Mononuclear cell (primary cell): Measurements from ENCODE around the gene DNAJB1. TPM values are rescaled to one million over a fixed set of nuclear protein-coding genes. Genes with fewer than 3 reads are reported as not detected.
"Not testable (repeated sequence)": the region's sequence is repeated elsewhere in the genome, so short reads cannot be mapped to it uniquely, and the experiment has no call there.

Experiments used
- H3K27me3 ChIP-seq: 2 replicates; pipeline ENCODE4 v1.6.0; 2011; ENCODE audit warnings: low read length, control low read depth; ENCODE audit not compliant: insufficient read depth
- H3K4me1 ChIP-seq: 2 replicates; pipeline ENCODE4 v1.5.1; 2011; ENCODE audit warnings: mild to moderate bottlenecking, low read length, control low read depth; ENCODE audit not compliant: insufficient read depth
- H3K4me3 ChIP-seq: 2 replicates; pipeline ENCODE4 v1.5.1; 2011; ENCODE audit warnings: mild to moderate bottlenecking, low read length, moderate library complexity
- H3K9me3 ChIP-seq: 2 replicates; pipeline ENCODE4 v1.5.1; 2011; ENCODE audit warnings: low read depth, mild to moderate bottlenecking, control low read depth, low read length
- total RNA-seq: library from RNA; depleted of rRNA; stranded (reverse); fragments of >200 nt; gene quantifications from one replicate; pipeline ENCODE4 v1.2.3, GENCODE V29; 2012

Gene DNAJB1
- total RNA-seq, 1 donor, result 265 TPM

DNA sequence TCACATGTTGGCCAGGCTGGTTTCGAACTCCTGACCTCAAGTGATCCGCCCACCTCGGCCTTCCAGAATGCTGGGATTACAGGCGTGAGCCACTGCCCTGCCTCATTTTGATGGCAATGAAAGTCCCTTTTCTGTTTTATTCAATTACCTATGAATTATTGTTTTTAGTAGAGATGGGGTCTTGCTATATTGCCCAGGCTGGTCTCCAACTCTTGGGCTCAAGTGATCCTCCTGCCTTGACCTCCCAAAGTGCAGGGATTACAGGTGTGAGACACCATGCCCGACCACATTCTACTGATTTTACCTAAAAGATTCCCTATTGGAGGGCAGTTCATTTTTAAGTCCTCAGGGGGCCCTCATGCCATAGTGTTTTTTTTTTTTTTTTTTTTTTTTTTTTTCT, 23.8 kb upstream of the DNAJB1 start:
- H3K9me3 ChIP-seq, H3K27me3 ChIP-seq, H3K4me1 ChIP-seq, H3K4me3 ChIP-seq: not testable (repeated sequence)

DNA sequence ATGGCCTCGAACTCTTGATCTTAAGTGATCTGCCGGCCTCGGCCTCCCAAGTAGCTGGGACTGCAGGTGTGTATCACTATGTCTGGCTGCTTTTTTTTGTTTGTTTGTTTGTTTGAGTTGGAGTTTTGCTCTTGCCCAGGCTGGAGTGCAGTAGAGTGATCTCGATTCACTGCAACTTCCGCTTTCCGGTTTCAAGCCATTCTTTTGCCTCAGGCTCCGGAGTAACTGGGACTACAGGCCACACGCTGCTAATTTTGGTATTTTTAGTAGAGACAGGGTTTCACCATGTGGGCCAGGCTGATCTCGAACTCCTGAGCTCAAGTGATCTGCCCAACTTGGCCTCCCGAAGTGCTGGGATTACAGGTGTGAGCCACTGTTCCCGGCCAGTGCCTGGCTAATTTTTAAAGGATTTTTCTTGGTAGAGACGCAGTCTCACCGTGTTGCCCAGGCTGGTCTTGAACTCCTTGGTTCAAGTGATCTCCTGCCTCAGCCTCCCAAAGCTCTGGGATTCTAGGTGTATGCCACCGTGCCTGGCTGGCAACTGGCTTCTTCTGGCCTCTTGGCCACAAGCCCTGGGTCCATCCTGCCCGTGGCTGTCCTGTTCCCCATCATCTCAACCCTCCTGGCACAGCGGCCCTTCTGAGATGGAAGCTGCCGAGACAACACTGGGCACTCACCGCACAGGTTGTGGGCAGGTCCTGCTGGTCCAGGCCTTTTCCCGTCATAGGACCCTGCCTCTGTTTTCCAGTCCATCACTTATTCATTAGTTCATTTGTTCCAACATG, 22.7 kb upstream of the DNAJB1 start:
- Histone ChIP-seq H3K9me3 (no peaks in the 10 kb centered on the region), H3K4me1 (peaks cover 3% of the 10 kb centered on the region), H3K4me3 (no peak overlapping the region), H3K27me3 (no peaks in the 10 kb centered on the region)

DNA sequence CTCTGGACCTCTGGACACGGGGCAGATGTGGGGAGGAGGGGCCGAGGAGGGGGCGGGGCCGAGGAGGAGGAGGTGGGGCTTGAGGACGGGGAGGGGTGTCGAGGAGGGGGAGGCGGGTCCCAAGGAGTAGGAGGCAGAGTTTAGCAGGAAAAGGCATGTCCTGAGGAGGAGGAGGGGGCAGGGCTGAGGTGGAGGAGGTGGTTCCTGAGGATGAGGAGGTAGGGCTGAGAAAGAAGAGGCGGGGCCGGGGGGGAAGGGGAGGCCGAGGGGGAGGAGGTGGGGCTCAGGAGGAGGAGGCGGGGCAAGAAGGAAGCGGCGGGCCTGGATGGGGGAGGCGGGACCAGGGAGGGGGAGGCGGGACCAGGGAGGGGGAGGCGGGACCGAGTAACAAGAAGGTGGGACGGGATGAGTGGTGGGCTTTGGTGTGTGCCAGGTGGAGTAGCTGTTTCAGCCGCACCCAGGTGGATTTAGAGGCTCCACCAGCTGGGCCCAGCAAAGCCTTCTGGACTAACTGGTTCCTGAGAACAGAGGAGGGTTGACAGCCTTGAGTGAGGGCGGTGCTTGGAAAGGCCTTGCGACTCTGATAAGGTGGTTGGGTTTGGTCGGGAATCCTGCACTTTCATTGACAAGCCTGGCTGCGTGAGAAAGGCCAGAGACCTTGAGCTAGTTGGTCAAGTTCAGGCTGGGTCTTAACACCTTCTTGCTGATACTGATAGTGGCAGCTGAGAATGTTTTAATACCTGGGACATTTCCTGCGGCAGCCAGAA, 18.9 kb upstream of the DNAJB1 start:
- Histone ChIP-seq H3K4me1 (peaks cover 11% of the 10 kb centered on the region), H3K9me3 (no peaks in the 10 kb centered on the region), H3K4me3 (no peak overlapping the region), H3K27me3 (no peaks in the 10 kb centered on the region)

DNA sequence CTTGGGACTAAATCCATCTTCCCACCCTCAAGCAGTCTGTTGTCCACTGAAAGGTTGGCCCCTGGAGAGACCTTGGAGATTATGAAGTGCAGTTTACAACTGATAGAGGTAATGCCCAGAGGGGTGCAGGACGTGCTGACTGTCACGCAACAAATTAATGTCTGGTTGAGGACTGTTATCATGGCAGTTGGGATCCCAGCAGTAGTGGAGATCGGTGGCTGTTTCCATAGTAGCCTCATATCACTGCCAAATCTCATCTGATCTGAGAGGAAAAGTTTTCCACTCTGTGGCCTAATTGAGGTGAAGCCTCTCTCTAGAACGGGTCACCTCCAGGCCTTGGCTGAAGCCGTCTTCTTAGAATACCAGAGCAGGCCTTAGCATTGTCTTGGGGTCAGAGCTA, 15.3 kb upstream of the DNAJB1 start:
- no peaks in the 10 kb centered on the region for H3K27me3 ChIP-seq
- peaks cover 38% of the 10 kb centered on the region for H3K4me1 ChIP-seq
- no peaks in the 10 kb centered on the region for H3K9me3 ChIP-seq
- H3K4me3 ChIP-seq, result no peak overlapping the region

DNA sequence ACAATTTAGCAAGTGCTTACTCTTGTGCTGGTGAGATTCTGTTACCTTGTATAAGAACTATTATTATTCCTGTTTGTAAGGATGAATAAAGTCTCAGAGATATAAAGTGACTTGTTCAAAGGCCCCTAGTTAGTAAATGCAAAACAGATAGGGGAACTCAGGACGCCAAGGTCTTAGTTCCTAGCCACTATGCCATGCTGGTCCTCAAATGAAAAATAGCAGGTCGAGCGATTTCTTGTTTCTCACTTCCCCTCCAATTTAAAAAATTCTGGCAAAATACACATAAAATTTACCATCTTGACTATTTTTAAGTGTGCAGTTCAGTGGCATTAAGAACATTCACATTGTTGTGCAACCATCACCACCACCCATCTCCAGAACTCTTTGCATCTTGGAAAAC, 12.3 kb upstream of the DNAJB1 start:
- H3K4me3 ChIP-seq, result peak overlapping the region; percentile 99
- no peaks in the 10 kb centered on the region for H3K9me3 ChIP-seq
- H3K27me3 ChIP-seq, result no peaks in the 10 kb centered on the region
- peaks cover 37% of the 10 kb centered on the region for H3K4me1 ChIP-seq

DNA sequence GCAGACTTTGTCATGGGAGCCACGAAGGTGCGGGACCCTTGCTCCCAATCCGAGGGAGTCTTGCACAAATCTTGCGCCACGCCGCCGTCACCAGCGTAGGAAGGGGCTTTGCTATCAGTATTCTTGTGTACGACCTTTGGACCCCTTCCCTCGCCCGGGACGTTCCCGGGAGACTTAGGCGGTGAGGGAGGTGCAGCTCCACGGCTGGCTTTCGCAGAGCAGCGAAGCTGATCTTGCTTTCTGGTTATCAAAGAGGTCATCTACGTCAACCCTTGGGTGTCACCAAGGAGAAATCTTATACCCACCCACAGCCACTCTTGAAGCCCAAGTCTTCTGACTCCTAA, 11.8 kb upstream of the DNAJB1 start:
- peak overlapping the region; percentile 99 for H3K4me3 ChIP-seq
- peaks cover 37% of the 10 kb centered on the region for H3K4me1 ChIP-seq
- H3K9me3 ChIP-seq, result no peaks in the 10 kb centered on the region
- H3K27me3 ChIP-seq, result no peaks in the 10 kb centered on the region

DNA sequence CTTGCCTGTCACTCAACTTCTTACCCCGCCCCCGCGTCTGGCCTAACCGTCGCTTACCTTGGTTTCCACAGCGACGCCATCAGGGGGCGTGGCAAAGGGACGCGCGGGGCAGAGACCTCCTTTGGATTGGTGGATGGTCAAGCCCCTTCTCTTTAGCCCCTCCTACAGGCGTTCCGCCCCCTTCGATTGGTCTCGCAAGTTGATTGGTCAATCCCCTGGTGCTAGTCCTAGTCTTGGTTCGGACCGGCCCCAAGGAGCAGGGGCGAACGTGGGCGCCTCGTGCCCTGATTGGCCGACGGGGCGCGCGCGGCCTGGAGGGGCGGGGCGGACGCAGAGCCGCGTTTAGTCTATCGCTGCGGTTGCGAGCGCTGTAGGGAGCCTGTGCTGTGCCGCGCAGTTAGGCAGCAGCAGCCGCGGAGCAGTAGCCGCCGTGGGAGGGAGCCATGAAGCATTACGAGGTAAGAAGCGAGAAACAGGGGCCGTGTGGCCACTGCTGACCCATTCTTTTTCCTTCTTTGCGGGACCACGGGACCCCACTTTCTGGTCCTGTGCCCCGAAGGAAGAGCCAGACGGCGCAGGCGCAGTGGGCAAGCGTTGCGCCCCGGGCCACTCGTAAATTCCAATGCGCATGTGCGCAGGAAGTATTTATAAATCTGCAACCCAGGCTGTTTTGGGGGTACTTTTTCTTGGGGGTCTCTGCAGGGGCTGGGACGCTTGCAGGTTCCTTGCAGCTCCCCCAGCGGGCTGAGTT, 11.2 kb upstream of the DNAJB1 start, which contains the start of gene TECR:
TECR (plus strand) TSS at position 341 of the 751 bp plus-strand sequence; CDS start at position 444, 103 bp downstream.
- H3K4me3 ChIP-seq, result peak within 1 kb of the TSS; percentile 99
- H3K27me3 ChIP-seq, result no peaks in the 10 kb centered on the region
- H3K9me3 ChIP-seq, result no peaks in the 10 kb centered on the region
- H3K4me1 ChIP-seq, result peaks cover 37% of the 10 kb centered on the region

DNA sequence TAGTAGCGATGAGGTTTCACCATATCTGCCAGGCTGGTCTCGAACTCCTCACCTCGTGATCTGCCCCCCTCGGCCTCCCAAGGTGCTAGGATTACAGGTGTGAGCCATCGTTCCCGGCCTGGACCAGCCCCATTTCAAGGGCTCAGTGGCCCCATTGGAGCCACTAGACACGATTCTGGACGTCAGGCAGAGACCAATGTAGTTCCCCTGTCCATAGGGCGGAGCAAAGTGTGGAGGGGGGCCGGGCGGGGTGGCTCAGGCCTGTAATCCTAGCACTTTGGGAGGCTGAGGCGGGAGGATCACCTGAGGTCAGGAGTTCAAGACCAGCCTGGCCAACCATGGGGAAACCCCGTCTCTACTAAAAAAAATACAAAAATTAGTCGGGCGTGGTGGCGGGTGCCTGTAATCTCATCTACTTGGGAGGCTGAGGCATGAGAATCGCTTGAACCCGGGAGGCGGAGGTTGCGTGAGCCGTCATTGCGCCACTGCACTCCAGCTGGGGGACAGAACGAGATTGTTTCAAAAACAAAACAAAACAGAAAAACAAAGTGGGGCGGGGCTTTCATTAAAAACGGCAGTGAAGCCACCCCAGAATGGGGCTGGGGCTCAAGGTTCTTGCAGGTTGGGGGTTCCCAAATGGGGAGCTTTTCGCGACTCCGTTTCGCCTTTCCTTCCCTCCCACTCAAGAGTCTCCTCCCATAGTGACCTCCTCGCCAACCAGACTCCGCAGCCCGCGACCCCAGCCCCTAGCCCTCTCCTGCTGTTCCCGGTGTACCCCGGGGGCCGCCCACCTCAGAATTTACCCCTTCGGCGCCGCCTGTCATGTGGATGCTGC, 10.4 kb upstream of the DNAJB1 start:
- H3K9me3 ChIP-seq, result no peaks in the 10 kb centered on the region
- peak overlapping the region; percentile 99 for H3K4me3 ChIP-seq
- peaks cover 45% of the 10 kb centered on the region for H3K4me1 ChIP-seq
- no peaks in the 10 kb centered on the region for H3K27me3 ChIP-seq

DNA sequence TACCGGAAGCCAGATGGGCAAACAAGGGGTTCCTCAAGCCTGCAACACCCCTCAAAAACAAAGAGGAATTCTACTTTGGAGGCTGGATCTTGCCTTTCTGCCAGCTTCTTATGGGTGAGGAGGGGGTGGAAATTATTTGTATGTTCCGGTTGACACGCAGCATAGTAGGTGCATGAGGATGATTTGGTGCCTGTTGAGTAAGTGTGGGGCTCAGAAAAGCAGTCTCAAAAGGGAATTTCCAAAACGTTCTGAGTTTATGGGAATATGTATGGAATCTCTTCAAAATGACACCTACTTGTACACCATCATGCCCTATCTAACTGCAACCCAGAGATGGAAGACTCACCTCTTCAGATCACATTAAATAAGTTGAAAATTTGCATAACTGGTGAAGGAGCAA, 8.2 kb upstream of the DNAJB1 start:
- Histone ChIP-seq H3K27me3 (no peaks in the 10 kb centered on the region), H3K4me3 (no peak overlapping the region), H3K4me1 (peaks cover 51% of the 10 kb centered on the region), H3K9me3 (no peaks in the 10 kb centered on the region)

DNA sequence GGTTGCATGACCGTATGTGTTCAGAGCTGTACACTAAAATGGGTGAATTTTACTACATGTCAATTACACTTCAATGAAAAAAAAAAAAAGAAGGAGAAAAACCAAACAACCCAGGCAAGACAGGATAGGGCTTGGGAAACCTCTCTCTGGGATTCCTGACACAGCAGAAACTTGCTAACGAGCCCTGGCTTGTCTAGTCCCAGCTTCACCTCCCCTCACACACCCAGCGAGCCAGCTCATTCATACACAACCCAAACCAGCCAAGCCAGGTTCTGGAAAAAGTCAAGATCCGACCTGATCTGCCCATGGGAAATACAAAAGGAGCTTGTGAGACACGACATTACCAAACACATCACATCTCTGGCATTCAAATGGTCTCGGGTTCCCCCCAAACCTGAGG, 7.5 kb upstream of the DNAJB1 start:
- Histone ChIP-seq H3K4me1 (peaks cover 49% of the 10 kb centered on the region), H3K9me3 (no peaks in the 10 kb centered on the region), H3K4me3 (no peak overlapping the region), H3K27me3 (no peaks in the 10 kb centered on the region)

DNA sequence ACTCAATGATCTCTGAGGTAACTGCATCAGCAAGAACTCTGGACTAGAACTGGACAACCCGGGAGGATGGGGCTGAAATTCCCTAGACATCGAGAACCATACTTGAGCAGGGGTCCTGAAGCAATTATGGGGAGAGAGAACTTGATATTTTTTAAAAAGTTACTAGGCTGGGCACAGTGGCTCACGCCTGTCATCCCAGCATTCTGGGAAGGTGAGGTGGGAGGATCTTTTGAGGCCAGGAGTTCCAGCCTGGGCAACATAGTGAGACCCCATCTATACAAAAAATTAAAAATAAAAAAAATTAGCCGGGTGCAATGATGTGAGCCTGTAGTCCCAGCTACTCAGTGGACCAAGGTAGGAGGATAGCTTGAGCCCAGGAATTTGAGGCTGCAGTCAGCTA, 2.3 kb upstream of the DNAJB1 start:
- no peaks in the 10 kb centered on the region for H3K27me3 ChIP-seq
- H3K9me3 ChIP-seq, result no peaks in the 10 kb centered on the region
- peaks cover 74% of the 10 kb centered on the region for H3K4me1 ChIP-seq
- H3K4me3 ChIP-seq, result no peak overlapping the region

DNA sequence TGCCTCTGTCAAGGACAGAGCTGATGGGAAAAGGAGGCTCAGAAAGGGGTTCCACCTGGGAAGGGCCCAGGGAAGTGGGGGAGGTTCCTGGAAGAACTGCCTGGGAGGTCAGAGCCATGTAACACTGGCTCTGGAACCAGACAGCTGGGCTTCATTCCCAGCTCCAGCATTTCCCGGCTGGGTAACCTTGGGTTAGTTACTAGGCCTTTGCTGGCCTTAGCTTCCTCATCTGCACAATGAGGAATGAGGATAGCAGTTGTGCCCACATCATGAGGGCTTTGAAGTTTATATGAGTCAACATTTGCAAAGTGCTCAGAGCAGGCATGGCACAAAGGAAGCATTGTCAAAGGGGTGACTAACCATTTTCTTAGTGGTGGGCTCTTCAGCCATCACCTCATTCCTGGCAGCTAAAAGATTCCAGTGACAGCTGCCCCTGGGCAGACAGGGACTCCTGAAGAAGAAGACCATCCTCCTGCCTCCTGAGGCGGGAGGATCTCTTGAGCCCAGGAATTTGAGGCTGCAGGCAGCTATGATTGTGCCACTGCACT, 1.7 kb upstream of the DNAJB1 start:
- H3K9me3 ChIP-seq, result no peaks in the 10 kb centered on the region
- peaks cover 80% of the 10 kb centered on the region for H3K4me1 ChIP-seq
- no peaks in the 10 kb centered on the region for H3K27me3 ChIP-seq
- no peak overlapping the region for H3K4me3 ChIP-seq

DNA sequence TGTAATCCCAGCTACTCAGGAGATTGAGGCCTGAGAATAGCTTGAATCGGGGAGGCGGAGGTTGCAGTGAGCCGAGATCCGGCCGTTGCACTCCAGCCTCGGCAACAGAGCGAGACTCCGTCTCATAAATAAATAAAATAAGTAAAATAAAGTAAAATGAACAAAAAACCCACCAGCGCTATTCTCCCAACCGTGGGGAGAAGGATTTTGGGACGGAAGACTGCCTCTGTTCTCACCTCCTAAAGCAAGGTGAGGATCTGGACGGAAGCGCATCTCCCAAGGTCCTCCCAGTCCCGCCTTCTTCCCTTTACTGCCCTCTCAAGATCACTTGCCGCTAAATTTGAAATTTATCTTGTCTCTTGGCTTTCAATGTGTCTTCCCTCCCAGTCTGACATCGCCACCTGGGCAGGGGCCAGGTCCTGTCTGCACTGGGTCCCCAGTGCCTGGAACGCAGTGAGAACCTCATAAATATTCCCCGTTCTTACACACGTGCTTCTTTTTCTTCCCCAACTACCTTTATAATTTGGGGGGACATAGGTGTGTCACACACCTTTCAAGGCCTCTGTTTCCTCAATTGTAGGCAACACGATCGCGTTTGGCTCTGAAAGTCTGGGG, 1.2 kb upstream of the DNAJB1 start:
- Histone ChIP-seq H3K4me1 (peaks cover 80% of the 10 kb centered on the region), H3K9me3 (no peaks in the 10 kb centered on the region), H3K27me3 (no peaks in the 10 kb centered on the region), H3K4me3 (no peak overlapping the region)

DNA sequence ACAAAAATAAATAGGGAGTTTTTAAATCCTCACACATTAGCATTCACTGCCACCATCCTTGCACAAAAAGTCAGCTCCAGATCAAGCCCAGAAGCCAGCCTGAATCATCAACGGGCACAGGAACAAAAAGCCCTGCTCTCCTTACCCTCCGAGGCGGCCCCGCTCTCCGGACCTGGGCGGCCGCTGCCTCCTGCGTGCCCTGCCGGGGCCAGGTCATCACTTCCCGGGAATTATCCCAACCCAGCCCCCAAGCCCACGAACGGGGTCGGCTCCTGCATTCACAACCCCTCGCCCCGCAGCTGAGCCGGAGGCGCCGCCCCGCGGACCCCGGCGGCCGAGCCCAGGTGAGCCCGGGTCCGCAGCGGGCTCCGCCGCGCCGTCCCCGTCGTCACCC, 754 bp downstream of the DNAJB1 start:
- no peaks in the 10 kb centered on the region for H3K27me3 ChIP-seq
- peaks cover 61% of the 10 kb centered on the region for H3K4me1 ChIP-seq
- H3K4me3 ChIP-seq, result peak overlapping the region; percentile 96
- no peaks in the 10 kb centered on the region for H3K9me3 ChIP-seq
